ENCODE measurements around the gene SV2B. TPM values are rescaled to one million over a fixed set of nuclear protein-coding genes. Genes with fewer than 3 reads are reported as not detected.

Gene SV2B
- total and polyA plus RNA-seq, 2 donors from 2014 or later, result 0.17 to 3.9 TPM

DNA sequence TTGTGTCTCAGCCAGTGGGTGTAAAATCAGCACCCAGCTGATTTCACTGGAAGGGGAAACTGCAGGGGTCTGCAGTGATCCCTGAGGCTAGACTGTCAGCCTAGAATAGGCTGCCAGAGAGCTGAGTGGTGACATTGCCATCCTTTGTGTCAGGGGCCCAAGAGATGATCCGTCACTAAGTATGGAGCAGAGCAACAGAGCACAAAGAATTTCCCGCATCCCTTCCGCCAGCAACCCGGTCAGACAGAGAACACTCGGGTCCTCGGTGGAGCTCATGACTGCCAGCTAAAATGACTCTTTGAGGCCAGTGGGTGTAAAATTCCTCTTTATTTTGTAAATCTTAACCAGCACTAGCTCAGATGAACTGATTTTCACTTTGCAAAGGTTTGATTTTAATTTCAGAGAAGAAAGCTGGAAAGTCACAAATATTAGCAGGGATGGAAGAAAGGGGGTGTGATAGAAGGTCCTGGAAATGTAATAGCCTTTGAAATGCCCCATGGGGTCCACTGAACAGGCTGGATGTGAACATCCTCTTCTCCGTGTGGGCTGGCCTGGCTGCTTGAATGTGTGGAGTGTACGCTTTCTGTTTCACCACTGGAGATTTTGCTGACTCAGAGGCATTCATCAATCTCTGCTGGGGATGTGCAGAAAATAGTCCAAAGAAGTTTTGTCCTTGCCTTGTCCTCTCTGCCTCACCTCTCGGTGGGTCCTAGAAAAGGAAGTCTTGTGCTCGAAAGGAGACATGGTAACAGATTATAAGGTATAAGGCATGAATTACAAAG is 138.8 kb downstream of the SV2B start:
- Histone ChIP-seq H3K36me3 (ENCODE audit: control insufficient read depth in 2 of 3, insufficient read depth in 3 of 3, low read length in 3 of 3) (no peaks in the 10 kb centered on the region), H3K4me1 (ENCODE audit: control insufficient read depth in 2 of 3, insufficient read depth in 2 of 3, low read depth in 1 of 3, low read length in 3 of 3) (no peaks in the 10 kb centered on the region), H3K4me3 (ENCODE audit: low read length in 3 of 3) (no peak overlapping the region), H3K27me3 (ENCODE audit: control insufficient read depth, insufficient read depth, low read length) (no peaks in the 10 kb centered on the region), H3K9ac (ENCODE audit: low read length in 3 of 3) (no peak overlapping the region), H3K27ac (ENCODE audit: low read depth in 2 of 2, low read length in 2 of 2) (no peak overlapping the region), H3K9me3 (ENCODE audit: control insufficient read depth in 2 of 3, insufficient read depth in 1 of 3, low read length in 3 of 3) (no peaks in the 10 kb centered on the region)
- DNase-seq, result no peak
- intact Hi-C loops (cut with DNase I), result no loop called here
- TF ChIP-seq, protein P1, sequence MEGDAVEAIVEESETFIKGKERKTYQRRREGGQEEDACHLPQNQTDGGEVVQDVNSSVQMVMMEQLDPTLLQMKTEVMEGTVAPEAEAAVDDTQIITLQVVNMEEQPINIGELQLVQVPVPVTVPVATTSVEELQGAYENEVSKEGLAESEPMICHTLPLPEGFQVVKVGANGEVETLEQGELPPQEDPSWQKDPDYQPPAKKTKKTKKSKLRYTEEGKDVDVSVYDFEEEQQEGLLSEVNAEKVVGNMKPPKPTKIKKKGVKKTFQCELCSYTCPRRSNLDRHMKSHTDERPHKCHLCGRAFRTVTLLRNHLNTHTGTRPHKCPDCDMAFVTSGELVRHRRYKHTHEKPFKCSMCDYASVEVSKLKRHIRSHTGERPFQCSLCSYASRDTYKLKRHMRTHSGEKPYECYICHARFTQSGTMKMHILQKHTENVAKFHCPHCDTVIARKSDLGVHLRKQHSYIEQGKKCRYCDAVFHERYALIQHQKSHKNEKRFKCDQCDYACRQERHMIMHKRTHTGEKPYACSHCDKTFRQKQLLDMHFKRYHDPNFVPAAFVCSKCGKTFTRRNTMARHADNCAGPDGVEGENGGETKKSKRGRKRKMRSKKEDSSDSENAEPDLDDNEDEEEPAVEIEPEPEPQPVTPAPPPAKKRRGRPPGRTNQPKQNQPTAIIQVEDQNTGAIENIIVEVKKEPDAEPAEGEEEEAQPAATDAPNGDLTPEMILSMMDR (IDR thresholded peaks at IDR 0.05; ENCODE audit: borderline replicate concordance, extremely low read depth, insufficient read depth), result no peak
- no peak for FAIRE-seq

DNA sequence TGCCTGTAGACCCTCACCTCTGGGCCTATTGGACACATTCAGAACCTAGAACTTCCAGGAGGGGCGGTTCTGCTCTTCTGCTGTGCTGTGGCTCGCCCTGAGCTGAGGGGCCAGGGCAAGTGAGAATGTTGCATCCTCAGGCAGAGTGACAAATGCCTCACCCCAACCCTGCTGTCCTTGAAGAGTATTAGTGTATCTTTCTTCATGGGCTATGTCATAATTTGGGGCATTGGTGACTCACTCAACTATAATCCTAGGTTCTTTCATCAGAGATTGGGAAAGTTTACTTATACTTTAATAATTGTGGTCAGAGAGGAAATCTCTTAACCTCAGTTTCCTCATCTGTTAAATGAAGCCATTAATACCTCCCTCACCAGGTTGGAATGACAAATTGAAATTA is 143.8 kb downstream of the SV2B start:
- Histone ChIP-seq H3K9ac (ENCODE audit: low read length in 3 of 3) (no peak overlapping the region), H3K4me3 (ENCODE audit: low read length in 3 of 3) (no peak overlapping the region), H3K27ac (ENCODE audit: low read depth in 2 of 2, low read length in 2 of 2) (no peak overlapping the region), H3K27me3 (ENCODE audit: control insufficient read depth, insufficient read depth, low read length) (no peaks in the 10 kb centered on the region), H3K9me3 (ENCODE audit: control insufficient read depth in 2 of 3, insufficient read depth in 1 of 3, low read length in 3 of 3) (no peaks in the 10 kb centered on the region), H3K36me3 (ENCODE audit: control insufficient read depth in 2 of 3, insufficient read depth in 3 of 3, low read length in 3 of 3) (no peaks in the 10 kb centered on the region), H3K4me1 (ENCODE audit: control insufficient read depth in 2 of 3, insufficient read depth in 2 of 3, low read depth in 1 of 3, low read length in 3 of 3) (no peaks in the 10 kb centered on the region)
- DNase-seq, result no peak
- intact Hi-C loops (cut with DNase I), result no loop called here
- TF ChIP-seq, protein P1 (IDR thresholded peaks at IDR 0.05; ENCODE audit: borderline replicate concordance, extremely low read depth, insufficient read depth), result no peak
- FAIRE-seq, result no peak

DNA sequence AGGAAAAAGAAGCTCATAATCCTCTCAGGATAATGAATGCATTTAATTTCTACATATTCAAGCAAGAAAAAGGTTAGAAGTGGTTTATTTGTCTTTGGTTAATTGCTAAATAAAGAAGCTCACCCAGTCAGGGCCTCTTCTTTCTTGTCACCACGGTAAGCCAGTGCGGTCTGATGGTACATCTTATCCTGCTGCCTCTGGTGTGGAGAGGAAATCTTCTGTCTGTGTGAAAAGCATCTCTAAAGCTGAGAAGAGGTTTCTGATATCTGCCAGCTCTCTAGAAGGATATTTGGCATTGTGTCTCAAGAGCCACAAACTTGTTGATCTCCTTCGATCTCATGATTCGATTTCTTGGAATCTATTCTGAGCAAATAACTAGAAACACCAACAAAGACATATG is 144.9 kb downstream of the SV2B start:
- no peak for DNase-seq
- Histone ChIP-seq H3K9me3 (ENCODE audit: control insufficient read depth in 2 of 3, insufficient read depth in 1 of 3, low read length in 3 of 3) (no peaks in the 10 kb centered on the region), H3K27ac (ENCODE audit: low read depth in 2 of 2, low read length in 2 of 2) (no peak overlapping the region), H3K36me3 (ENCODE audit: control insufficient read depth in 2 of 3, insufficient read depth in 3 of 3, low read length in 3 of 3) (no peaks in the 10 kb centered on the region), H3K27me3 (ENCODE audit: control insufficient read depth, insufficient read depth, low read length) (no peaks in the 10 kb centered on the region), H3K4me1 (ENCODE audit: control insufficient read depth in 2 of 3, insufficient read depth in 2 of 3, low read depth in 1 of 3, low read length in 3 of 3) (no peaks in the 10 kb centered on the region), H3K4me3 (ENCODE audit: low read length in 3 of 3) (no peak overlapping the region), H3K9ac (ENCODE audit: low read length in 3 of 3) (no peak overlapping the region)
- TF ChIP-seq, protein P1 (IDR thresholded peaks at IDR 0.05; ENCODE audit: borderline replicate concordance, extremely low read depth, insufficient read depth), result no peak
- intact Hi-C loops (cut with DNase I), result no loop called here
- FAIRE-seq, result no peak
